MM.1S (cell line): ENCODE results near the gene TCOF1.

Experiments
- EZH2 ChIP-seq: fragments of 300-600 bp; sonication (generic); optimal IDR thresholded peaks from 2 replicates; pipeline ENCODE3; 2017; ENCODE audit warnings: low read depth, mild to moderate bottlenecking, antibody characterized with exemption, low read length, mixed read lengths
- EZH2phosphoT487 ChIP-seq: fragments of 300-600 bp; sonication (generic); IDR thresholded peaks from 2 replicates; pipeline ENCODE4 v1.6.1; 2018; ENCODE audit warnings: antibody characterized with exemption, low read length
- TF ChIP-seq, protein P1 (sequence below): fragments of 300-600 bp; sonication (generic); IDR thresholded peaks from 2 replicates; pipeline ENCODE4 v1.5.1; 2016; ENCODE audit warnings: antibody characterized with exemption, low read length, mixed read lengths

DNA sequence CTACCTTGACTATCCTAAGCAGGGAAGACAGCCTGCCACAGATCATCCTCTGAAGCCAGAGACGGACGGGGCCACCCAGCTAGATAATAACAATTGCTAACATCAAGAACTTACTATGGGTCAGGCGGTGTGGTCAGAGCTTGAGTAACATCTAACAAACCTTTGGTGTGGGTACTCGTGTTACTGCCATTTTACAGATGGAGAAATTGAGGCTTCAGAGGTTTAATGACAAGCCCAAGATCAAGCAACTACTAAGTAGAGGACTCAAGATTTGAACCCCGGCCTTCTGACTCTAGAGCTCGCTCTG lies 38.1 kb upstream of the TCOF1 start:
- TF ChIP-seq, protein P1, sequence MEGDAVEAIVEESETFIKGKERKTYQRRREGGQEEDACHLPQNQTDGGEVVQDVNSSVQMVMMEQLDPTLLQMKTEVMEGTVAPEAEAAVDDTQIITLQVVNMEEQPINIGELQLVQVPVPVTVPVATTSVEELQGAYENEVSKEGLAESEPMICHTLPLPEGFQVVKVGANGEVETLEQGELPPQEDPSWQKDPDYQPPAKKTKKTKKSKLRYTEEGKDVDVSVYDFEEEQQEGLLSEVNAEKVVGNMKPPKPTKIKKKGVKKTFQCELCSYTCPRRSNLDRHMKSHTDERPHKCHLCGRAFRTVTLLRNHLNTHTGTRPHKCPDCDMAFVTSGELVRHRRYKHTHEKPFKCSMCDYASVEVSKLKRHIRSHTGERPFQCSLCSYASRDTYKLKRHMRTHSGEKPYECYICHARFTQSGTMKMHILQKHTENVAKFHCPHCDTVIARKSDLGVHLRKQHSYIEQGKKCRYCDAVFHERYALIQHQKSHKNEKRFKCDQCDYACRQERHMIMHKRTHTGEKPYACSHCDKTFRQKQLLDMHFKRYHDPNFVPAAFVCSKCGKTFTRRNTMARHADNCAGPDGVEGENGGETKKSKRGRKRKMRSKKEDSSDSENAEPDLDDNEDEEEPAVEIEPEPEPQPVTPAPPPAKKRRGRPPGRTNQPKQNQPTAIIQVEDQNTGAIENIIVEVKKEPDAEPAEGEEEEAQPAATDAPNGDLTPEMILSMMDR = no peak
- TF ChIP-seq EZH2 = no peak
- no peak for TF ChIP-seq EZH2phosphoT487
